ENCODE measurements around the gene COTL1. TPM values are rescaled to one million over a fixed set of nuclear protein-coding genes. Genes with fewer than 3 reads are reported as not detected.

The COTL1 gene
- total RNA-seq, 1 donor from 2014 or later: 359 TPM

DNA sequence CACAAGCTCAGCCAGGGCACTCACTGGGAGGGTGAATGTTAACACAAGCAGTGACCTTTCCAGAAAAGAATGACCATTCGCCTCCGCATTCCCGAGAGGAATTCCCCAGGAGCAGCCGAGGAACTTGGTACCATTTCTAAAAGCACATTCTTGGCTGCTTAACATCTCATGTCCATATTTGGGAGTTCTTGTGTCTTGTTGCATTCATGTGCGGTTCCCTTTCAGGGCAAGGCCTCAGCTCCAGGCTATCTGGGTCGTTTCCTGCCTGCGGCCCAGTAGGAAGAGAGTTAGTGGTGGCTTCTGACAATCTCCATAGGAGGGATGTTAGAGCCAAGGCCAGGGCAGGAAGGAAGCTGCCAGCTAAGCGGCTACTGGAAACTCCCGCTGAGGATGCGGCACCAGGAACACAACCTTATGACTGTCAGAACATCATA, 85.6 kb downstream of the COTL1 start:
- Mint-ChIP-seq H3K27me3 (ENCODE audit: low read depth, unreplicated experiment) (peaks cover under 1% of the 10 kb centered on the region), H3K4me1 (ENCODE audit: low read depth, unreplicated experiment) (peaks cover 28% of the 10 kb centered on the region), H3K4me3 (ENCODE audit: unreplicated experiment) (peak overlapping the region; percentile 36), H3K36me3 (ENCODE audit: low read depth, unreplicated experiment) (peaks cover 7% of the 10 kb centered on the region), H3K27ac (ENCODE audit: unreplicated experiment) (peak overlapping the region; percentile 95), H3K9me3 (ENCODE audit: unreplicated experiment) (peaks cover 15% of the 10 kb centered on the region)
- Histone ChIP-seq H4K20me1 (ENCODE audit: insufficient read depth, low read length) (no peaks in the 10 kb centered on the region), H2AFZ (ENCODE audit: low read depth, low read length) (no peak overlapping the region), H3K79me2 (ENCODE audit: insufficient read depth, low read length) (no peaks in the 10 kb centered on the region), H3K4me3 (ENCODE audit: insufficient read depth, low read depth, low read length) (no peak overlapping the region), H3K36me3 (ENCODE audit: insufficient read depth, low read length) (no peaks in the 10 kb centered on the region), H3K4me1 (ENCODE audit: insufficient read depth, low read length) (peaks cover 29% of the 10 kb centered on the region), H3K27ac (ENCODE audit: low read depth, low read length) (peak overlapping the region; percentile 64), H3K9me3 (ENCODE audit: insufficient read depth, low read depth, low read length) (peaks cover 9% of the 10 kb centered on the region), H3K4me2 (ENCODE audit: low read length) (peak overlapping the region; percentile 73), H3K9ac (ENCODE audit: low read length) (peak overlapping the region; percentile 33), H3K27me3 (ENCODE audit: insufficient read depth, low read length) (peaks cover 4% of the 10 kb centered on the region)
- DNase-seq (ENCODE audit: low read depth) (peak; percentile 98), FAIRE-seq (peak; percentile 60)
- TF ChIP-seq CTCF (IDR thresholded peaks at IDR 0.05; ENCODE audit: insufficient read depth, low read depth, low read length): no peak
- no peak for TF ChIP-seq EZH2 (IDR thresholded peaks at IDR 0.05; ENCODE audit: insufficient read depth, low read length)

GRCh38 chr16:84531671-84532111, 86.2 kb downstream of the COTL1 start:
- H3K4me3 Mint-ChIP-seq (ENCODE audit: unreplicated experiment): no peak overlapping the region
- H3K9ac ChIP-seq (ENCODE audit: low read length): peak overlapping the region; percentile 5
- no peak for FAIRE-seq

More at GRCh38 chr16:84531671-84532111, 86.2 kb downstream of the COTL1 start:
- Mint-ChIP-seq H3K9me3 (ENCODE audit: unreplicated experiment) (peaks cover 15% of the 10 kb centered on the region), H3K36me3 (ENCODE audit: low read depth, unreplicated experiment) (peaks cover 9% of the 10 kb centered on the region), H3K27me3 (ENCODE audit: low read depth, unreplicated experiment) (peaks cover 4% of the 10 kb centered on the region), H3K4me1 (ENCODE audit: low read depth, unreplicated experiment) (peaks cover 28% of the 10 kb centered on the region), H3K27ac (ENCODE audit: unreplicated experiment) (peak overlapping the region; percentile 95)
- H3K27ac ChIP-seq (ENCODE audit: low read depth, low read length): peak overlapping the region; percentile 64
- peaks cover 4% of the 10 kb centered on the region for H3K27me3 ChIP-seq (ENCODE audit: insufficient read depth, low read length)
- H3K4me2 ChIP-seq (ENCODE audit: low read length): peak overlapping the region; percentile 73
- no peak overlapping the region for H3K4me3 ChIP-seq (ENCODE audit: insufficient read depth, low read depth, low read length)
- peaks cover 35% of the 10 kb centered on the region for H3K4me1 ChIP-seq (ENCODE audit: insufficient read depth, low read length)
- H4K20me1 ChIP-seq (ENCODE audit: insufficient read depth, low read length): no peaks in the 10 kb centered on the region
- no peak overlapping the region for H2AFZ ChIP-seq (ENCODE audit: low read depth, low read length)
- DNase-seq (ENCODE audit: low read depth): no peak
- H3K79me2 ChIP-seq (ENCODE audit: insufficient read depth, low read length): no peaks in the 10 kb centered on the region
- peaks cover 9% of the 10 kb centered on the region for H3K9me3 ChIP-seq (ENCODE audit: insufficient read depth, low read depth, low read length)
- TF ChIP-seq EZH2 (IDR thresholded peaks at IDR 0.05; ENCODE audit: insufficient read depth, low read length) (no peak), CTCF (IDR thresholded peaks at IDR 0.05; ENCODE audit: insufficient read depth, low read depth, low read length) (no peak)
- H3K36me3 ChIP-seq (ENCODE audit: insufficient read depth, low read length): no peaks in the 10 kb centered on the region

Data from astrocyte (in vitro differentiated cells and primary cell).